Hepatocyte (in vitro differentiated cells): ENCODE results near the gene SDC3.

Experiments
- EZH2 ChIP-seq: fragments of 200-600 bp; sonication (generic); IDR thresholded peaks from 2 replicates; pipeline ENCODE4 v1.6.1; 2016; ENCODE audit warnings: antibody characterized with exemption, mild to moderate bottlenecking, borderline replicate concordance
- TF ChIP-seq, protein P1 (sequence below): fragments of 200-600 bp; sonication (generic); IDR thresholded peaks from 2 replicates; pipeline ENCODE4 v1.5.1; 2016; ENCODE audit warnings: antibody characterized with exemption, mild to moderate bottlenecking; ENCODE audit not compliant: poor library complexity

DNA sequence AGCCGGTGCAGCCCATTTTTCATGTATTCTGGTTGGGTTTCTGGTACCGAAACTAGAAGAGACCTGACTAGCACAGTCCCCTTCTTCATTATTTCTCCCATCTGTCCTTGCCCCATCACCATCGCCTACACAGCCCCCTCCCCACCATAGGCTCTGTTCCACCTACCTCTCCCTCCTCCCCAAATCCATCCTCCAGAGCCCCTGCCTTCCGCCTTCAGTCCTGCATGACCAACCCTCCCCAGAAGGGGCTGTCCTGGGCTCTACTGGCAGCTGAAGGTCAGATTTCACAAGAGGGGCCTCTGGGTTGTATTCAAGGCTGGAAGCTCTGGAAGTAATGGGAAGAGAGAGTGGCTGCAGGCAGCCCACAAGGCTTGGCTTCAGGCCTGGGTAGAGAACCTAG lies 55.2 kb downstream of the SDC3 start:
- TF ChIP-seq, protein P1, sequence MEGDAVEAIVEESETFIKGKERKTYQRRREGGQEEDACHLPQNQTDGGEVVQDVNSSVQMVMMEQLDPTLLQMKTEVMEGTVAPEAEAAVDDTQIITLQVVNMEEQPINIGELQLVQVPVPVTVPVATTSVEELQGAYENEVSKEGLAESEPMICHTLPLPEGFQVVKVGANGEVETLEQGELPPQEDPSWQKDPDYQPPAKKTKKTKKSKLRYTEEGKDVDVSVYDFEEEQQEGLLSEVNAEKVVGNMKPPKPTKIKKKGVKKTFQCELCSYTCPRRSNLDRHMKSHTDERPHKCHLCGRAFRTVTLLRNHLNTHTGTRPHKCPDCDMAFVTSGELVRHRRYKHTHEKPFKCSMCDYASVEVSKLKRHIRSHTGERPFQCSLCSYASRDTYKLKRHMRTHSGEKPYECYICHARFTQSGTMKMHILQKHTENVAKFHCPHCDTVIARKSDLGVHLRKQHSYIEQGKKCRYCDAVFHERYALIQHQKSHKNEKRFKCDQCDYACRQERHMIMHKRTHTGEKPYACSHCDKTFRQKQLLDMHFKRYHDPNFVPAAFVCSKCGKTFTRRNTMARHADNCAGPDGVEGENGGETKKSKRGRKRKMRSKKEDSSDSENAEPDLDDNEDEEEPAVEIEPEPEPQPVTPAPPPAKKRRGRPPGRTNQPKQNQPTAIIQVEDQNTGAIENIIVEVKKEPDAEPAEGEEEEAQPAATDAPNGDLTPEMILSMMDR = no peak
- no peak for TF ChIP-seq EZH2
